HG03045 (cell line): Measurements from ENCODE around the gene EIPR1.

ENCODE experiments used
- ATAC-seq: cut with Tn5 transposase; IDR thresholded peaks from one replicate; pipeline ENCODE4 v1.9.1; 2021; ENCODE audit warnings: mild to moderate bottlenecking, moderate library complexity; ENCODE audit not compliant: unreplicated experiment

The EIPR1 gene

GRCh38 chr2:3141696-3142095 lies 235.9 kb downstream of the EIPR1 start:
- no peak for ATAC-seq

GRCh38 chr2:3139906-3140305 lies 237.7 kb downstream of the EIPR1 start:
- ATAC-seq = no peak
